Right lobe of liver (tissue), 6 donors: ENCODE data around the gene CCDC28B. TPM values are rescaled to one million over a fixed set of nuclear protein-coding genes. Genes with fewer than 3 reads are reported as not detected.

Experiments
- ATAC-seq, 4 donors: fragments of 200-7000 bp; cut with Tn5 transposase; one replicate each; pipeline ENCODE4 v1.9.1; 2020; ENCODE audit warnings: mild to moderate bottlenecking in 4 of 4, moderate library complexity in 4 of 4
- DNase-seq, 3 donors: peaks; one replicate each; pipeline ENCODE4 v3.0.0-alpha.2; 2020
- H3K27ac ChIP-seq, 3 donors: fragments of 200-600 bp; one replicate each; pipeline ENCODE4 v1.8.0; 2022
- H3K27me3 ChIP-seq, 2 donors: fragments of 200-600 bp; one replicate each; pipeline ENCODE4 v1.8.0; 2022
- H3K36me3 ChIP-seq, 4 donors: fragments of 200-600 bp; sonication (generic) in 1 of 4; one replicate each; pipeline versions ENCODE4 v1.5.1 to v1.8.0; 2017 to 2022; ENCODE audit warnings: control low read depth in 1 of 4
- H3K4me1 ChIP-seq, 4 donors: fragments of 200-600 bp; sonication (generic) in 1 of 4; one replicate each; pipeline versions ENCODE4 v1.5.1 to v1.8.0; 2017 to 2022; ENCODE audit warnings: control low read depth in 1 of 4
- H3K4me3 ChIP-seq, 3 donors: fragments of 200-600 bp; one replicate each; pipeline ENCODE4 v1.8.0; 2022
- H3K9me3 ChIP-seq, 4 donors: fragments of 200-600 bp; sonication (generic) in 1 of 4; one replicate each; pipeline versions ENCODE4 v1.5.1 to v1.8.0; 2017 to 2022; ENCODE audit warnings: control low read depth in 1 of 4
- CTCF ChIP-seq, 4 donors: fragments of 200-600 bp in 3 of 4; fragments of 450-650 bp in 1 of 4; IDR thresholded peaks; one replicate each; pipeline versions ENCODE4 v1.5.1 to v1.8.0; 2016 to 2022; ENCODE audit warnings: antibody characterized with exemption in 4 of 4, mild to moderate bottlenecking in 2 of 4
- POLR2A ChIP-seq: fragments of 450-650 bp; IDR thresholded peaks from one replicate; pipeline ENCODE4 v1.6.1; 2017; ENCODE audit warnings: antibody characterized with exemption, mild to moderate bottlenecking
- WGBS: methylation state at CpG from one replicate; pipeline ENCODE4 v1.1.6; 2018; ENCODE audit warnings: low coverage, low lambda C conversion rate; ENCODE audit not compliant: insufficient coverage; ENCODE audit errors: missing lambda C conversion rate; 5-methylcytosine and 5-hydroxymethylcytosine counted together
- intact Hi-C, 2 donors: fragments of 100-400 bp; cut with DNase I; formaldehyde crosslinking; loops; one replicate each; pipeline versions ENCODE4 v1.11.2 to v1.14.1; 2022
- total RNA-seq, 6 experiments: library from RNA; depleted of rRNA in 2 of 6; stranded (reverse); fragments of >200 nt in 2 of 6; fragmentation: NEBNext Ultra II Directional in 3 of 6; extraction: Animal tissue kit (Norgen Biotek cat#: 25700) in 3 of 6; gene quantifications; one replicate each; pipeline versions ENCODE4 v1.1.0 to v1.2.4, GENCODE V29; 2016 to 2023
- donor health status: DM: no; HTN: yes; CAD: no.
- donor health status: DM: no; HTN: no; CAD: no.
- donor health status: DM: no; HTN: no; CAD: no.
- donor health status: DM: no; HTN: yes; CAD: no.
- donor health status: DM: no; HTN: yes; CAD: no.

The CCDC28B gene
- total RNA-seq, 6 experiments from 2014 or later: 0.56 to 1.3 (median 0.68) TPM

- no peak for DNase-seq
- no peaks in the 10 kb centered on the region for H3K27me3 ChIP-seq
- H3K4me3 ChIP-seq: no peak overlapping the region
- no peak for ATAC-seq
- TF ChIP-seq POLR2A (no peak), CTCF (IDR thresholded peaks at IDR 0.05) (no peak)
- no peaks in the 10 kb centered on the region for H3K9me3 ChIP-seq
- H3K4me1 ChIP-seq: no peaks in the 10 kb centered on the region
- H3K36me3 ChIP-seq: peaks cover 25 to 83% (median 56%) of the 10 kb centered on the region in 4 donors
- intact Hi-C loops: no loop called here
- H3K27ac ChIP-seq: no peak overlapping the region
- 91% methylated on average over 1 of the region's 9 CpGs for WGBS
Measured at GRCh38 chr1:32187850-32188249, 12.5 kb upstream of the CCDC28B start.

- intact Hi-C loops: no loop called here
- H3K4me3 ChIP-seq: no peak overlapping the region
- H3K36me3 ChIP-seq: peaks cover 38 to 96% (median 68%) of the 10 kb centered on the region in 4 donors
- DNase-seq: no peak
- no peaks in the 10 kb centered on the region for H3K9me3 ChIP-seq
- no peaks in the 10 kb centered on the region for H3K27me3 ChIP-seq
- H3K4me1 ChIP-seq: no peaks in the 10 kb centered on the region
- H3K27ac ChIP-seq: no peak overlapping the region
- WGBS: 71% methylated on average over 4 of the region's 8 CpGs
- TF ChIP-seq CTCF (IDR thresholded peaks at IDR 0.05) (no peak), POLR2A (no peak)
- no peak for ATAC-seq
Measured at GRCh38 chr1:32192220-32192948, 8.0 kb upstream of the CCDC28B start.

- intact Hi-C loops: no loop called here
- Histone ChIP-seq H3K27me3 (no peaks in the 10 kb centered on the region), H3K27ac (no peak overlapping the region), H3K4me1 (peaks cover 0 to 6% (median 3%) of the 10 kb centered on the region in 4 donors), H3K36me3 (peaks cover 30 to 70% (median 49%) of the 10 kb centered on the region in 4 donors), H3K9me3 (no peaks in the 10 kb centered on the region), H3K4me3 (no peak overlapping the region)
- TF ChIP-seq CTCF (IDR thresholded peaks at IDR 0.05) (no peak), POLR2A (no peak)
- no peak for DNase-seq
- ATAC-seq: no peak
- 100% methylated on average over 1 of the region's 6 CpGs for WGBS
Measured at GRCh38 chr1:32194984-32195383, 5.4 kb upstream of the CCDC28B start.

- H3K9me3 ChIP-seq: no peaks in the 10 kb centered on the region
- H3K27ac ChIP-seq: no peak overlapping the region
- DNase-seq (no peak), ATAC-seq (no peak)
- H3K27me3 ChIP-seq: no peaks in the 10 kb centered on the region
- peaks cover 24 to 65% (median 45%) of the 10 kb centered on the region in 4 donors for H3K36me3 ChIP-seq
- H3K4me1 ChIP-seq: peaks cover 0 to 12% (median 6%) of the 10 kb centered on the region in 4 donors
- H3K4me3 ChIP-seq: no peak overlapping the region
- WGBS: no CpG with 5 or more reads among the region's 3 CpGs
- no peak for TF ChIP-seq POLR2A
- TF ChIP-seq CTCF (IDR thresholded peaks at IDR 0.05): no peak
- intact Hi-C loops: no loop called here
Measured at GRCh38 chr1:32195531-32195930, 4.9 kb upstream of the CCDC28B start.
